ENCODE measurements around the gene ARID5B.

The ARID5B gene

GRCh38 chr10:61964949-61965702, 63.6 kb downstream of the ARID5B start:
- DNase-seq (ENCODE audit: low spot score): no peak
- H3K27ac ChIP-seq: no peak overlapping the region
- POLR2A ChIA-PET (ENCODE audit: low non-redundant PET): no interaction called here
- TF ChIP-seq CTCF (conservative IDR thresholded peaks at IDR 0.05; ENCODE audit: low read depth): no peak
- CTCF ChIA-PET: no interaction called here

- no peak for DNase-seq (ENCODE audit: low spot score)
- TF ChIP-seq CTCF (conservative IDR thresholded peaks at IDR 0.05; ENCODE audit: low read depth): no peak
- no peak overlapping the region for H3K27ac ChIP-seq
- ChIA-PET POLR2A (ENCODE audit: low non-redundant PET) (no interaction called here), CTCF (interaction anchor here (0.6 kb wide), 1 partner anchor 104 kb away, joined by 3 read pairs; no protein-coding TSS in a partner anchor)
Measured at GRCh38 chr10:61965703-61966395, 64.3 kb downstream of the ARID5B start.

- ChIA-PET POLR2A (ENCODE audit: low non-redundant PET) (no interaction called here), CTCF (interaction anchor here (0.5 to 0.6 kb wide), 2 partner anchors 8 to 134 kb away, joined by 3 to 4 read pairs; no protein-coding TSS in a partner anchor)
- H3K27ac ChIP-seq: no peak overlapping the region
- TF ChIP-seq CTCF (conservative IDR thresholded peaks at IDR 0.05; ENCODE audit: low read depth): no peak
- DNase-seq (ENCODE audit: low spot score): no peak
Measured at GRCh38 chr10:61967298-61967697, 65.8 kb downstream of the ARID5B start.

- no peak for DNase-seq (ENCODE audit: low spot score)
- ChIA-PET CTCF (no interaction called here), POLR2A (ENCODE audit: low non-redundant PET) (no interaction called here)
- no peak for TF ChIP-seq CTCF (conservative IDR thresholded peaks at IDR 0.05; ENCODE audit: low read depth)
- H3K27ac ChIP-seq: no peak overlapping the region
Measured at GRCh38 chr10:61970182-61971002, 68.9 kb downstream of the ARID5B start.

GRCh38 chr10:61971003-61971325, 69.5 kb downstream of the ARID5B start:
- ChIA-PET POLR2A (ENCODE audit: low non-redundant PET) (no interaction called here), CTCF (no interaction called here)
- no peak for TF ChIP-seq CTCF (conservative IDR thresholded peaks at IDR 0.05; ENCODE audit: low read depth)
- DNase-seq (ENCODE audit: low spot score): no peak
- H3K27ac ChIP-seq: no peak overlapping the region

- TF ChIP-seq CTCF (conservative IDR thresholded peaks at IDR 0.05; ENCODE audit: low read depth): no peak
- DNase-seq (ENCODE audit: low spot score): no peak
- ChIA-PET POLR2A (ENCODE audit: low non-redundant PET) (no interaction called here), CTCF (no interaction called here)
- H3K27ac ChIP-seq: no peak overlapping the region
Measured at GRCh38 chr10:61973169-61973568, 71.7 kb downstream of the ARID5B start.
